HEK293T (cell line): ENCODE measurements around the gene TNK1.

Experiments used
- CTCF ChIA-PET: fragments of 350-600 bp; formaldehyde crosslinking; extraction: SDS; loops from one replicate; lab custom pipeline; 2021; ENCODE audit warnings: antibody characterized with exemption, inconsistent platforms; lab: Yijun Ruan, JAX
- POLR2A ChIA-PET: fragments of 350-600 bp; formaldehyde crosslinking; extraction: SDS; loops from one replicate; lab custom pipeline; 2020; ENCODE audit warnings: antibody characterized with exemption, inconsistent platforms; lab: Yijun Ruan, JAX
- DNase-seq: peaks from one replicate; pipeline ENCODE4 v3.0.0; 2012; ENCODE audit warnings: mixed read lengths; ENCODE audit errors: extremely low spot score
- ARNT ChIP-seq: fragments of 450-650 bp; IDR thresholded peaks from 2 replicates; pipeline ENCODE4 v1.6.1; 2017; ENCODE audit warnings: mild to moderate bottlenecking
- BHLHE40 ChIP-seq: fragments of 450-650 bp; IDR thresholded peaks from 2 replicates; pipeline ENCODE4 v1.6.1; 2016; ENCODE audit warnings: mild to moderate bottlenecking, moderate library complexity, borderline replicate concordance
- CTBP1 ChIP-seq: fragments of 450-650 bp; IDR thresholded peaks from 2 replicates; pipeline ENCODE4 v1.6.1; 2016; ENCODE audit warnings: borderline replicate concordance
- ELF4 ChIP-seq: fragments of 450-650 bp; IDR thresholded peaks from 2 replicates; pipeline ENCODE4 v1.6.1; 2017; ENCODE audit warnings: antibody characterized with exemption
- FOXA1 ChIP-seq: fragments of 450-650 bp; IDR thresholded peaks from 2 replicates; pipeline ENCODE4 v1.6.1; 2016; ENCODE audit warnings: mild to moderate bottlenecking
- FOXK2 ChIP-seq: fragments of 450-650 bp; IDR thresholded peaks from 2 replicates; pipeline ENCODE4 v1.6.1; 2016; ENCODE audit warnings: mild to moderate bottlenecking
- FOXM1 ChIP-seq: fragments of 450-650 bp; IDR thresholded peaks from 2 replicates; pipeline ENCODE4 v1.6.1; 2017; ENCODE audit warnings: mild to moderate bottlenecking, borderline replicate concordance
- HDGF ChIP-seq: fragments of 450-650 bp; IDR thresholded peaks from 2 replicates; pipeline ENCODE4 v1.6.1; 2017; ENCODE audit warnings: antibody characterized with exemption, borderline replicate concordance
- L3MBTL2 ChIP-seq: fragments of 450-650 bp; conservative IDR thresholded peaks from 2 replicates; pipeline ENCODE4 v1.6.1; 2016; ENCODE audit warnings: mild to moderate bottlenecking
- LEF1 ChIP-seq: fragments of 450-650 bp; IDR thresholded peaks from 2 replicates; pipeline ENCODE4 v1.6.1; 2017; ENCODE audit warnings: mild to moderate bottlenecking, borderline replicate concordance
- NFRKB ChIP-seq: fragments of 450-650 bp; IDR thresholded peaks from 2 replicates; pipeline ENCODE4 v1.6.1; 2016; ENCODE audit warnings: mild to moderate bottlenecking, moderate library complexity
- SP1 ChIP-seq: fragments of 450-650 bp; IDR thresholded peaks from 2 replicates; pipeline ENCODE4 v1.6.1; 2017
- SUZ12 ChIP-seq: fragments of 450-650 bp; IDR thresholded peaks from 2 replicates; pipeline ENCODE4 v1.6.1; 2016; ENCODE audit warnings: mild to moderate bottlenecking
- TARDBP ChIP-seq: fragments of 450-650 bp; IDR thresholded peaks from 2 replicates; pipeline ENCODE4 v1.6.1; 2016
- ZNF384 ChIP-seq: fragments of 450-650 bp; IDR thresholded peaks from 2 replicates; pipeline ENCODE4 v1.6.1; 2016
- TF ChIP-seq, protein P1 (sequence below): fragments of 450-650 bp; IDR thresholded peaks from 2 replicates; pipeline ENCODE4 v1.6.1; 2016

The TNK1 gene

DNA sequence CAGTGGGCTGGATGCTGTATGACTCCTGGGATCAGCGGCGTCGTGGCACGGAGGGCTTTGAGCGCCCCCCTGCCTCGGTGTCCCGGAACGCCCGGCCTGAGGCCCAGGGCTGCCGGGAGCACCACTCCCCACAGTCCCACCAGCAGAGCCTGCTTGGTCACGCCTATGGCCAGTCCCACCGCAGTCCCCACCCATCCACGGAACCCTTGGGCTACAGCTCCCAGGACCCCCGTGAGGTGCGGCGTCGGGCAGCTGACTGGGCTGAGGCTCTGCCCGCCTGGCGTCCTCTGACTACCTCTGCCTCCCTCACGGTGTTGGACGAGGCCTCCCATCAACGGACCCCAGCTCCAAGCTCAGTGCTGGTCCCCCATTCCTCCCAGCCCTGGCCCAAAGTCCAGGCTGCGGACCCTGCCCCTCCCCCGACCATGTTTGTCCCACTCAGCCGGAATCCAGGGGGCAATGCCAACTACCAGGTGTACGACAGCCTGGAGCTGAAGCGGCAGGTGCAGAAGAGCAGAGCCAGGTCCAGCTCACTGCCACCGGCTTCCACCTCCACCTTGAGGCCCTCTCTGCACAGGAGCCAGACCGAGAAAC, 46.1 kb downstream of the TNK1 start:
- CTCF ChIA-PET: no interaction called here
- no peak for DNase-seq
- POLR2A ChIA-PET: no interaction called here
- no peak for TF ChIP-seq L3MBTL2
- TF ChIP-seq ARNT: no peak
- no peak for TF ChIP-seq ELF4
- TF ChIP-seq FOXA1: no peak
- TF ChIP-seq BHLHE40: no peak
- no peak for TF ChIP-seq LEF1
- no peak for TF ChIP-seq NFRKB
- no peak for TF ChIP-seq HDGF
- TF ChIP-seq, protein P1, sequence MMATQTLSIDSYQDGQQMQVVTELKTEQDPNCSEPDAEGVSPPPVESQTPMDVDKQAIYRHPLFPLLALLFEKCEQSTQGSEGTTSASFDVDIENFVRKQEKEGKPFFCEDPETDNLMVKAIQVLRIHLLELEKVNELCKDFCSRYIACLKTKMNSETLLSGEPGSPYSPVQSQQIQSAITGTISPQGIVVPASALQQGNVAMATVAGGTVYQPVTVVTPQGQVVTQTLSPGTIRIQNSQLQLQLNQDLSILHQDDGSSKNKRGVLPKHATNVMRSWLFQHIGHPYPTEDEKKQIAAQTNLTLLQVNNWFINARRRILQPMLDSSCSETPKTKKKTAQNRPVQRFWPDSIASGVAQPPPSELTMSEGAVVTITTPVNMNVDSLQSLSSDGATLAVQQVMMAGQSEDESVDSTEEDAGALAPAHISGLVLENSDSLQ: no peak
- TF ChIP-seq TARDBP: no peak

DNA sequence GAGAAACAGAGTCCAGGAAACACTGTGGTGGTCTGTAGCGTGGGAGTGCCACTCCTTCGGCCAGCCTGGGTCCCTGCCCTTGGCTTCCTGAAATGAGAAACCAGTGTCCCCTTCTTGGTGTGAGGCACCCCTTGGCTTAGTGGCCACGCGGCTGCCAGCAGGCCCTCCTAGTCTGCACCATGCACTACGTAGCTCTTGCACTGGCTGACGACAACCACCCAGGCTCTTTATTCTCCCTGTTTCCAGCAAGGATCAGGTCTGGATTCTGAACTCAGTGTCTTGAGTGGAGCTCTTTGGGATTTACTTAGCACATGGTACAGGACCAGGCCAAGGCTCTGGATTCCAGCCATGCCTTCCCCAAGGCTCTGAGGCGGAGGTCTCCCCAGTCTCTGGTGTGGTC, 46.7 kb downstream of the TNK1 start:
- CTCF ChIA-PET: no interaction called here

DNA sequence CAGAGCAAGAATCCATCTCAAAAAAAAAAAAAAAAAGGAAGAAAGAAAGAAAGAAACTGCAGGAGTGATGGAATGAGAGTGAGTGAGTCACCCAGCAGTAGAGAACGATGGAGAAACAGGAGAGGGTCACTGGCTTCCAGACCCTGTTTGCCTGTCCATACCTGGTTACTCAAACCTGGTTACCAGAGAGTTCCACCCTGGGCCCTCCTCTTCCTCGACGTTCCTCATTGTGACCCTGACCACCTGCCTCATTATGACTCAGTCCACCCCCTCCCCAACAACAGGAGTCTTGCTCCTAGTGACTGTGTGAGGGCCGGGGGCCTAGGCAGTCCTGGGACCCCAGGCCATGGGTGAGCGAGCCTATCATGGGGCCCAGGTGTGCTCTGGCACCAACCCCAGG, 47.7 kb downstream of the TNK1 start, which contains the start of gene SPEM3:
TSS of gene SPEM3 (plus strand) at position 301 of the 400 bp plus-strand sequence. CDS start at position 347, 46 bp downstream.
- DNase-seq: no peak
- TF ChIP-seq FOXK2 (no peak), BHLHE40 (no peak), NFRKB (no peak), SP1 (no peak), TARDBP (no peak), L3MBTL2 (no peak), FOXA1 (no peak), CTBP1 (no peak), ZNF384 (no peak), HDGF (no peak), ARNT (no peak), FOXM1 (no peak), SUZ12 (no peak)
- TF ChIP-seq, protein P1: no peak
- CTCF ChIA-PET: no interaction called here
- POLR2A ChIA-PET: no interaction called here

More for the DNA sequence above, 46.7 kb downstream of the TNK1 start:
- POLR2A ChIA-PET: no interaction called here
- no peak for DNase-seq
- TF ChIP-seq, protein P1: no peak
- no peak for TF ChIP-seq SUZ12
- TF ChIP-seq BHLHE40: no peak
- TF ChIP-seq FOXK2: no peak
- TF ChIP-seq ARNT: no peak
- TF ChIP-seq TARDBP: no peak
- no peak for TF ChIP-seq L3MBTL2
- TF ChIP-seq FOXA1: no peak
- no peak for TF ChIP-seq FOXM1
- no peak for TF ChIP-seq CTBP1
- no peak for TF ChIP-seq ZNF384
- no peak for TF ChIP-seq ELF4

DNA sequence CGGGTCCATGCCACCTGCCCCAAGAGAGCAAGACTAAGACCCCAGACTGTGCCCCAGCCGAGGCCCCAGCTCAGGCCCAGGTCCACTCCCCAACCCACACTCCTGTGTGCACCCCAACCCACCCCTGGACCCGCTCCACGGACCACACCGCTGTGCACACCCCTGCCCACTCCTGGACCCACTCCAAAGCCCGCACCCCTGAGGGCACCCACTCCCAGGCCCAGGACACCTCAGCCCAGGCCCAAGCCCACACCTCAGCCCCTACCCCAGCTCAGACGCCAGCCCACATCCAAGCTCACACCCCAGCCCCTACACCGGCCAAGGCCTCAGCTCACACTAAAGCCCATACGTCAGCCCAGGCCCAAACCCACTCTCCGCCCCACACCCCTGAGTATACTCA, 48.8 kb downstream of the TNK1 start:
- TF ChIP-seq CTBP1: no peak
- no peak for TF ChIP-seq ARNT
- TF ChIP-seq, protein P1: no peak
- TF ChIP-seq FOXA1: no peak
- TF ChIP-seq HDGF: no peak
- no peak for TF ChIP-seq NFRKB
- TF ChIP-seq BHLHE40: no peak
- no peak for TF ChIP-seq TARDBP
- no peak for TF ChIP-seq FOXM1
- TF ChIP-seq ELF4: no peak
- DNase-seq: no peak
- CTCF ChIA-PET: no interaction called here
- POLR2A ChIA-PET: interaction anchor here (1.5 kb wide), 1 partner anchor 11 kb away, joined by 4 read pairs; no protein-coding TSS in a partner anchor

DNA sequence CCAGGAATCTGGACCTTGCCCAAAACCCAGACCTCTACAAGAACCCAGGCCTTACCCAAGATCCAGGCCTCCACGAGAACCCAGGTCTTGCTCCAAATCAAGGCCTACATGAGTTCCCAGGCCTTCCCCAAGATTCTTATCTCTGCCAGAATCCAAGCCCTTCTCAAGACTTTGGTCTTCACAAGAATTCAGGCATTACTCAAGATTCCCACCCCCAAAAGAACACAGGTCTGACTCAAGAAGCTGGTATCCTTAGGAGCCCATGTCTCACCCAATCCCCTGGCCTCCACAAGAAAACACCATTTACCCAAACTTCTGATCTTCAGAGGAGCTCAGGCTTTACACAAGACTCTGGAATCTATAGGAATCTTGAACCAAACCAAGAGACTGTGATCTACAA, 50.3 kb downstream of the TNK1 start:
- no peak for DNase-seq
- POLR2A ChIA-PET: no interaction called here
- no peak for TF ChIP-seq FOXA1
- TF ChIP-seq HDGF: no peak
- TF ChIP-seq FOXM1: no peak
- no peak for TF ChIP-seq ZNF384
- TF ChIP-seq LEF1: no peak
- no peak for TF ChIP-seq SUZ12
- TF ChIP-seq TARDBP: no peak
- TF ChIP-seq, protein P1: no peak
- TF ChIP-seq SP1: no peak
- no peak for TF ChIP-seq BHLHE40
- TF ChIP-seq ARNT: no peak
- no peak for TF ChIP-seq ELF4
- TF ChIP-seq L3MBTL2: no peak
- TF ChIP-seq CTBP1: no peak
- CTCF ChIA-PET: no interaction called here
